Neural progenitor cell (in vitro differentiated cells): ENCODE data around the gene MICB.

Experiments
- CTCF ChIP-seq: fragments of 200-600 bp; sonication (generic); IDR thresholded peaks from 2 replicates; pipeline ENCODE4 v1.5.1; 2017; ENCODE audit warnings: antibody characterized with exemption, mild to moderate bottlenecking
- EZH2 ChIP-seq: fragments of 200-600 bp; sonication (generic); IDR thresholded peaks from 2 replicates; pipeline ENCODE4 v1.6.1; 2017; ENCODE audit warnings: antibody characterized with exemption, mild to moderate bottlenecking, moderate library complexity
- EZH2phosphoT487 ChIP-seq: fragments of 200-600 bp; sonication (generic); IDR thresholded peaks from 2 replicates; pipeline ENCODE4 v1.6.1; 2017; ENCODE audit warnings: antibody characterized with exemption

GRCh38 chr6:31470801-31471200 lies 27.1 kb upstream of the MICB start:
- no peak for TF ChIP-seq CTCF
- no peak for TF ChIP-seq EZH2phosphoT487
- TF ChIP-seq EZH2: no peak
